ENCODE data around the gene UBFD1. TPM values are rescaled to one million over a fixed set of nuclear protein-coding genes. Genes with fewer than 3 reads are reported as not detected.
"Not testable (repeated sequence)": the region's sequence is repeated elsewhere in the genome, so short reads cannot be mapped to it uniquely, and the experiment has no call there.

The UBFD1 gene
- total RNA-seq, 1 experiment from 2014 or later: 53.1 TPM

DNA sequence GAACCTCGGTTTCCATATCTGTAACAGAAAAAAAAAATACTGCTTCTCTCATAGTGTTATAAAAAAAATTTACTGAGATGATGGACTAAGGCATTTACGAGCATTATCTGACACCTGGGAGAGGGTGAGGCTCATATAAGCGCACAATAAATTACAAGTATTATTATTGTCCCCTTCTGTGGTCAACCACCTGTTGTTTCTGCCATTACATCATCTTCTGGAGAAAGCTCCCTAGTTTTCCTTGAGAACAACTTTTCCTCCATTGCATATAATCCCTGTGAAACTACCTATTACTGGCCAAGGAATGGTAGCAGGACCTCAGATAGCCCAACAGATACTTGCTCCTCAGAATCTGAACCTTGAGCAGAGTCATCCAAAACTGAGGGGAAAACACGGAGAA lies 35.6 kb upstream of the UBFD1 start:
- DNase-seq (ENCODE audit: low read depth, low spot score): no peak
- in situ Hi-C loops (cut with HindIII; ENCODE audit: low pct_unique_long_range_greater_than_20kb, low sequenced_read_pairs): no loop called here

DNA sequence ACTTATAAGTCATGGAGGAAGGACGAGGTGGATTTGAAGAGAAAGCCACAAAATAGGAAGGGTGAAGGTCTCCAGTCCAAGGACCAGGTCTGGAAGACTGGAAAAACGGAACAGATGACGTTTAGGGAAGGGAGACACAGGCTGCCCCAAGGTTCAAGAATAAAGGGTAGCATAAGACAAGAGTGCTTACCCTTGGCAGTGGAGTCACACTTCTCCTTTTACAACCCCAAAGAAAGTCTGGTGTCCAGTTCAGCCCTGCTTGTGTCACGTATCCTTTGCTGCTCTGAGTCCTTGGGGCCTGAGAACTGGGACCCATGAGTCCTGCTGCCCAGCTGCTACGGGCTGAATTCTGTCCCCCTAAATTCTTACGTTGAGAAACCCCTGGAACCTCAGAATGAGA lies 34.2 kb upstream of the UBFD1 start:
- in situ Hi-C loops (cut with HindIII; ENCODE audit: low pct_unique_long_range_greater_than_20kb, low sequenced_read_pairs): no loop called here
- no peak for DNase-seq (ENCODE audit: low read depth, low spot score)

GRCh38 chr16:23523876-23524385 lies 33.6 kb upstream of the UBFD1 start:
- in situ Hi-C loops (cut with HindIII; ENCODE audit: low pct_unique_long_range_greater_than_20kb, low sequenced_read_pairs): no loop called here
- DNase-seq (ENCODE audit: low read depth, low spot score): no peak

DNA sequence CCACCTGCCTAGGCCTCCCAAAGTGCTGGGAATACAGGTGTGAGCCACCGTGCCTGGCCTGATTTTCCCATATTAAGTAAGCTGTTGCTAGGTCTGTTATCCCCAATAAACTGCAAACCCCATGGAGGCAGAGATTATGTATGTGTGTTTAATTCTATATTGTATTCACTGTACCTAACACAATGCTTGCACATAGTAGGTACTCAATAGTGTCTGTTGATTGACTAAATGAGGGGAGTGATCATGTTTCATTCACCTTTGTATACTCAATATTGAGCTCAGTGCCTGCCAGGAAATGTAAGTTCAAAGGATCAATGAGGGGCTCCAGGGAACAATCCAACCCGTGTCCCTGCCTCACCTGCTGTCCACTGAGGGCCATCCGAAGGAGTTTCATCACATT lies 32.6 kb upstream of the UBFD1 start:
- in situ Hi-C loops (cut with HindIII; ENCODE audit: low pct_unique_long_range_greater_than_20kb, low sequenced_read_pairs): no loop called here
- no peak for DNase-seq (ENCODE audit: low read depth, low spot score)

DNA sequence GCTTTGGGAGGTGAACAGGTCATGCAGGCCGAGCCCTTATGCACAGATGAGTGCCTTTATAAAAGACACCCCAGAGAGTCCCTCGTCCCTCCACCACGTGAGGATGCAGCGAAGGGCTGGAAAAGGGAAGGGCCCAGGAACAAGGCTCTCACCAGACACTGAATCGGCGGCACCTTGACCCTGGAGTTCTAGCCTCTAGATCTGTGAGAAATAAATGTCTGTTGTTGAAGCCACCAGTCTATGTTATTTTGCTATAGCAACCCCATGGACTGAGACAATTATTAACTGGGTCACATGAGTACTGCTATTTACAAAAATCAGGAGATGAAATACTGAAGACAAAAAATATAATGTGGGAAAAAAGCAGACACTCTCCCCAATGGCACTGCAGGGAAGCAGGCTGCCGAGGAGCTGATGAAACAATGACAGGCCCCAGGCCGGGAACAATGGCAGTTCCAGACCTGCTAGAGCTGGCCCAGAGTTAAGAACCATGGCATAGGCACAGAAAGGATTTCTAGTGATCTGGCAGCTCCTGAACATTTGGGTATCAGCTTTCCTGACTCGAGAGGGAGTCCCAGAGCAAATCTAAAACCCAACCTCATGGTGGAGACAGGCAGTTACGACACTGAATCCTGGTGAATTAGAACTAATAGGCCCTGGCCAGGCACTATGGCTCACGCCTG lies 29.4 kb upstream of the UBFD1 start:
- in situ Hi-C loops (cut with HindIII; ENCODE audit: low pct_unique_long_range_greater_than_20kb, low sequenced_read_pairs): no loop called here
- DNase-seq (ENCODE audit: low read depth, low spot score): no peak

GRCh38 chr16:23528644-23529310 lies 28.8 kb upstream of the UBFD1 start:
- in situ Hi-C loops (cut with HindIII; ENCODE audit: low pct_unique_long_range_greater_than_20kb, low sequenced_read_pairs): no loop called here
- no peak for DNase-seq (ENCODE audit: low read depth, low spot score)

- DNase-seq (ENCODE audit: low read depth, low spot score): no peak
These were observed 27.5 kb upstream of the UBFD1 start for GRCh38 chr16:23530062-23530461.

GRCh38 chr16:23532448-23532847 lies 25.1 kb upstream of the UBFD1 start:
- no peak for DNase-seq (ENCODE audit: low read depth, low spot score)
- in situ Hi-C loops (cut with HindIII; ENCODE audit: low pct_unique_long_range_greater_than_20kb, low sequenced_read_pairs): no loop called here

More at GRCh38 chr16:23530062-23530461, 27.5 kb upstream of the UBFD1 start:
- in situ Hi-C loops (cut with HindIII; ENCODE audit: low pct_unique_long_range_greater_than_20kb, low sequenced_read_pairs): no loop called here

- in situ Hi-C loops (cut with HindIII; ENCODE audit: low pct_unique_long_range_greater_than_20kb, low sequenced_read_pairs): no loop called here
- no peak for DNase-seq (ENCODE audit: low read depth, low spot score)
These were observed 22.4 kb upstream of the UBFD1 start for GRCh38 chr16:23534868-23535860.

DNA sequence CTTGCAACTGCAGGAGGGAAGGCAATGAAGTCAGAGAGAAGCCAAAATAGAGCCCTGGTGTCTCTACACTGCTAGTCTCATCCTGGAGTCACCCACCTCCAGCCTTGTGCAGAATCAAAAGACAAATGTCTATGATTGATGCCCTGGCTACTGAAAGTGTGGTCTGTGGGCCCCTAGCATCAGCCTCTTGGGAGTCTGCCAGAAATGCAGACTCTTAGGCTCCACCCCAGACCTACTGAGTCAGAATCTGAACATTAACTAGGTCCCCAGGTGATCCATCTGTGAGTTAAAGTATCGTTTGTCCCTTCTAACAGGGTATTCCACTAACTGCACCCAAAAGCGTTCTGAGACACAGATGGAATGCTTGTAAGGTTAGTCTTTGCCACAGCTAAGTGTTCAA lies 21.6 kb upstream of the UBFD1 start:
- DNase-seq (ENCODE audit: low read depth, low spot score): no peak
- in situ Hi-C loops (cut with HindIII; ENCODE audit: low pct_unique_long_range_greater_than_20kb, low sequenced_read_pairs): no loop called here

- DNase-seq (ENCODE audit: low read depth, low spot score): no peak
- in situ Hi-C loops (cut with HindIII; ENCODE audit: low pct_unique_long_range_greater_than_20kb, low sequenced_read_pairs): no loop called here
These were observed 20.1 kb upstream of the UBFD1 start for GRCh38 chr16:23537390-23537789.

GRCh38 chr16:23538919-23539278 lies 18.6 kb upstream of the UBFD1 start:
- in situ Hi-C loops (cut with HindIII; ENCODE audit: low pct_unique_long_range_greater_than_20kb, low sequenced_read_pairs): no loop called here
- DNase-seq (ENCODE audit: low read depth, low spot score): no peak

DNA sequence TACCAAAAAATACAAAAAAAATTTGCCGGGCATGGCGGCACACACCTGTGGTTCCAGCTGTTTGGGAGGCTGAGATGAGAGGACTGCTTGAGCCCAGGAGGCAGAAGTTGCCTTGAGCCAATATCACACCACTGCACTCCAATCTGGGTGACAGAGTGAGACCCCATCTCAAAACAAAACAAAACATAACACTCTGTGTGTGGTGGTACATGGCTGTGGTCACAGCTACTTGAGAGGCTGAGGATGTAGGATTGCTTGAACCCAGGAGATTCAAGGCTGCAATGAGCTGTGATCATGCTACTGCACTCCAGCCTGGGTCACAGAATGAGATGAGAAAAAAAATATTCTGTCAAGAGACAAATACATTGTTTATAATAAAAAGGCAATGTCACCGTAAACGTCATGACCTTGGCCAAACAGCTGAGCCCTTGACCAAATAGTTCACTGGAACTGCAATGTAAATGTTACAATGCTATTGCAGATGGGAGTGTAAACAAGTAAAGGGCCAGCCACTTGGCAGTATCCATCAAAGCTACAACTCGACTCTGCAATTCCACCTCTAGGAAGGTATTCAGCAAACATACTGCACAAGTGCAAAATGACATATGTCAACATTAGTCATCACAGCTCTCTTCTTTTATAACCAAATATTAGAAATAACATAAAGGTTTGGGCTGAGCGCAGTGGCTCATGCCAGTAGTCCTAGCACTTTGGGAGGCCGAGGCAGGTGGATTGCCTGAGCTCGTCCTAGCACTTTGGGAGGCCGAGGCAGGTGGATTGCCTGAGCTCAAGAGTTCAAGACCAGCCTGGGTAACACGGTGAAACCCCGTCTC lies 17.3 kb upstream of the UBFD1 start:
- DNase-seq (ENCODE audit: low read depth, low spot score): no peak
- in situ Hi-C loops (cut with HindIII; ENCODE audit: low pct_unique_long_range_greater_than_20kb, low sequenced_read_pairs): no loop called here

GRCh38 chr16:23540817-23541178 lies 16.7 kb upstream of the UBFD1 start:
- DNase-seq (ENCODE audit: low read depth, low spot score); in situ Hi-C loops (cut with HindIII; ENCODE audit: low pct_unique_long_range_greater_than_20kb, low sequenced_read_pairs): not testable (repeated sequence)

DNA sequence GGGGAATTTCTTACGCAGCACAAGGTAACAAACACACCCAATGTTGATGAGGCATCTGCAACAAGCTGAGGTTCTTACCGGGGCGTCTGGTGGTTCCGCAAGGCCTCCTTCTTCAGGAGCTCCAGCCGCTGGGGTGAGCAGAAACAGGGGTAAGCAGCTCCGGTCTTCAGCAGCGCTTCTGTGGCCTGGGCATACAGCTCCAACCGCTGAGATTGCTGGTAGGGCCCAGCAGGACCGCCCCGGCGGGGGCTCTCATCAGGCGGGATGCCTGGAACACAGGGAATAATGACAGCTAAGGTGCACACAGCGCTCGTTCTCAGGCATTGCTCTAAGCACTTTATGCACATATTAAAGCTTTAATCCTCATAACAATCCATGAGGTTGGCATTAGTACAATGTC lies 13.1 kb upstream of the UBFD1 start:
- in situ Hi-C loops (cut with HindIII; ENCODE audit: low pct_unique_long_range_greater_than_20kb, low sequenced_read_pairs): no loop called here
- no peak for DNase-seq (ENCODE audit: low read depth, low spot score)

DNA sequence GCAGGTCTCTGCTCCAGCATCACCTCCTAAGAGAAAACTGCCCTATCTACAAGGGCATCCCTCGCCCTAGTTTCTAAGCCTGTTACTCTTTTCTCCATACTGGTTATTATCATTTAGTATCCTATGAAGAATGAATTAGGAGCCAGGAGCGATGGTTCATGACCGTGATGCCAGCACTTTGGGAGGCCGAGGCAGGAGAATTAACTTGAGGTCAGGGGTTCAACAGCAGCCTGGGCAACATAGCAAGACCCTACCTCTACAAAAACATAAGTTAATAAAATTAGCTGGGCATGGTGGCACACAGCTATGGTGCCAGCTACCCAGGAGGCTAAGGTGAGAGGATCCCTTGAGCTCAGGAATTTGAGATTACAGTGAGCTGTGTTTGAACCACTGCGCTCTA lies 7.6 kb upstream of the UBFD1 start:
- DNase-seq (ENCODE audit: low read depth, low spot score): no peak
- in situ Hi-C loops (cut with HindIII; ENCODE audit: low pct_unique_long_range_greater_than_20kb, low sequenced_read_pairs): no loop called here

DNA sequence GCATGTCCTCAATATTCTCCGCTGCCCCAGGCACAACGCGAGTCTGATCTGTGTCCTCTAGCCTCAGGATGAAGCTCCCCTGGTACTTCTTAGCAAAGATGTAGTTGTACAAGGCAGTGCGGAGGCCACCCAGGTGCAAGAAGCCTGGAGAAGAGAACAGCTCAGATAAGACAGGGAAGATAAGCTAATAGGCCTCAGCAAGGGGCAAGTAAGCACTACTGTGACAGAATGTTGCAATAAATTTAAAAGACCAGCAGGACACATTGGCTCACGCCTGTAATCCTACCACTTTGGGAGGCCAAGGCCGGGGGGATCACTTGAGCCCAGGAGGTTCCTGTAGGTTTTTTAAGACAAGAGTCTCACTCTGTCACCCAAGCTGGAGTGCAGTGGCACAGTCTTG lies 5.4 kb upstream of the UBFD1 start:
- no peak for DNase-seq (ENCODE audit: low read depth, low spot score)
- in situ Hi-C loops (cut with HindIII; ENCODE audit: low pct_unique_long_range_greater_than_20kb, low sequenced_read_pairs): no loop called here
